Measurements from ENCODE around the gene CPHXL. TPM values are rescaled to one million over a fixed set of nuclear protein-coding genes. Genes with fewer than 3 reads are reported as not detected.

Gene CPHXL
- total RNA-seq, 1 experiment from 2014 or later: not detected

- Mint-ChIP-seq H3K27ac (no peak overlapping the region), H3K9me3 (no peaks in the 10 kb centered on the region; a peak in 2 of 5 replicates), H3K36me3 (ENCODE audit: insufficient read depth in 1 of 3, low read depth in 3 of 3) (no peaks in the 10 kb centered on the region; a peak in 1 of 7 replicates), H3K4me1 (peaks cover 0 to 2% of the 10 kb centered on the region in 2 experiments; a peak in 1 of 4 replicates), H3K4me3 (no peak overlapping the region), H3K27me3 (ENCODE audit: low read depth) (no peaks in the 10 kb centered on the region; the same call in 1 of the 2 replicates)
- Histone ChIP-seq H3K18ac (ENCODE audit: insufficient read length, low read depth, low read length) (no peak overlapping the region), H3K27ac (ENCODE audit: insufficient read length, low read depth, low read length) (no peak overlapping the region), H3K4ac (ENCODE audit: low read depth, low read length) (no peak overlapping the region), H4K5ac (ENCODE audit: insufficient read length, low read depth, low read length) (no peak overlapping the region), H3K23ac (ENCODE audit: insufficient read length, low read depth, low read length) (no peak overlapping the region), H2BK120ac (ENCODE audit: low read depth, low read length, poor library complexity, severe bottlenecking) (no peak overlapping the region), H3K23me2 (ENCODE audit: insufficient read length, low read depth, low read length, poor library complexity, severe bottlenecking) (no peaks in the 10 kb centered on the region), H3K27me3 (ENCODE audit: insufficient read depth, low read length) (no peaks in the 10 kb centered on the region), H2AK5ac (ENCODE audit: insufficient read length, low read length) (no peak overlapping the region), H3K9me3 (ENCODE audit: control insufficient read depth, low read depth, low read length) (no peaks in the 10 kb centered on the region), H2BK15ac (ENCODE audit: low read depth, low read length) (no peak overlapping the region), H2BK20ac (ENCODE audit: low read depth, low read length, poor library complexity, severe bottlenecking) (no peak overlapping the region), H2BK5ac (ENCODE audit: insufficient read length, low read length) (no peak overlapping the region), H3K79me2 (ENCODE audit: insufficient read depth, low read length) (no peaks in the 10 kb centered on the region), H3K79me1 (ENCODE audit: insufficient read depth, low read depth, low read length, poor library complexity, severe bottlenecking) (no peaks in the 10 kb centered on the region), H3K4me2 (ENCODE audit: insufficient read depth, insufficient read length, low read length) (no peak overlapping the region), H3K14ac (ENCODE audit: insufficient read depth, low read length) (no peak overlapping the region), H2AFZ (ENCODE audit: low read length) (no peak overlapping the region), H3T11ph (ENCODE audit: low read length) (no peak overlapping the region), H4K8ac (replicated peaks; ENCODE audit: insufficient read length, low read depth, low read length) (no peak overlapping the region), H3K4me1 (ENCODE audit: insufficient read depth, low read length) (no peaks in the 10 kb centered on the region), H3K9ac (ENCODE audit: extremely low read depth, insufficient read length, low read length) (no peak overlapping the region), H2BK12ac (ENCODE audit: insufficient read length, low read depth, low read length) (no peak overlapping the region), H3K56ac (ENCODE audit: insufficient read length, low read depth, low read length) (no peak overlapping the region), H4K91ac (ENCODE audit: insufficient read length, low read depth, low read length) (no peak overlapping the region), H4K20me1 (ENCODE audit: control insufficient read depth, insufficient read depth, insufficient read length) (no peaks in the 10 kb centered on the region)
- DNase-seq: no peak
- no peak for TF ChIP-seq CTCF (conservative IDR thresholded peaks at IDR 0.05)
Observed at GRCh38 chr16:75667503-75667902, 58.8 kb downstream of the CPHXL start.

Other genes with a start within 250 kb of the CPHXL start
- gene CHST6, start 231.0 kb downstream of the CPHXL start, total RNA-seq (2021): 20.7 and 20.8 TPM in 2 replicates
- gene CHST5, start 190.4 kb downstream of the CPHXL start, total RNA-seq (2021): 0.11 TPM in 1 of 2 replicates, not detected in the other
- 3.4 and 5.2 TPM in 2 replicates for gene TMEM231, start 170.2 kb downstream of the CPHXL start, total RNA-seq (2021)
- 60.5 and 62.6 TPM in 2 replicates for gene GABARAPL2, start 160.1 kb downstream of the CPHXL start, total RNA-seq (2021)
- 42.4 and 54.2 TPM in 2 replicates for gene ADAT1, start 103.2 kb downstream of the CPHXL start, total RNA-seq (2021)
- 181 and 183 TPM in 2 replicates for gene KARS1, start 78.8 kb downstream of the CPHXL start, total RNA-seq (2021)
- 15.6 and 15.9 TPM in 2 replicates for gene TERF2IP, start 78.7 kb downstream of the CPHXL start, total RNA-seq (2021)
- gene CPHXL2, start 49.5 kb downstream of the CPHXL start, total RNA-seq (2021): not detected in 2 replicates
- not detected in 2 replicates for gene DUXB, start 25.0 kb downstream of the CPHXL start, total RNA-seq (2021)

Measured in H9 (cell line).